ENCODE data around the gene OR52D1. TPM values are rescaled to one million over a fixed set of nuclear protein-coding genes. Genes with fewer than 3 reads are reported as not detected.

OR52D1 gene
- total and polyA plus RNA-seq, 3 donors from 2014 or later, result not detected

DNA sequence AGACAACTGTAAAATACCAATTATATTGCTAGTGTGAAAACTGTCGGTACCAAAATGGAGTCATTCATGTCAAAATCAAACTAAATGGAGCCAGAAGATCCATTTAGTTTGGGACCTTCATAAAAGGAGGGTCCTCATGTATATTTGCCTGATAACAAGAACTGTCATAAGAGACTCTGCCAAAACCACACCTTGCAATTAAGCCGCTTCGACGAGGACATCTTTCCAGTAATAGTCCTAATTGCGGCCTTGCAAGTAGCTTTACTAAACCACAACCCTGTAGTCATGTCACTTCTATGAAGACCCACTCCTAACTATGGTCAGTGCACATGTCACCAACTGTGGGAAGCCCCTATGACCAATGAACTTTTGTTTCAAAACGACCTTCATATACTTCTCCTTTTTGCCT, 11.9 kb downstream of the OR52D1 start:
- H3K27ac ChIP-seq, result no peak overlapping the region
- TF ChIP-seq, protein P1, sequence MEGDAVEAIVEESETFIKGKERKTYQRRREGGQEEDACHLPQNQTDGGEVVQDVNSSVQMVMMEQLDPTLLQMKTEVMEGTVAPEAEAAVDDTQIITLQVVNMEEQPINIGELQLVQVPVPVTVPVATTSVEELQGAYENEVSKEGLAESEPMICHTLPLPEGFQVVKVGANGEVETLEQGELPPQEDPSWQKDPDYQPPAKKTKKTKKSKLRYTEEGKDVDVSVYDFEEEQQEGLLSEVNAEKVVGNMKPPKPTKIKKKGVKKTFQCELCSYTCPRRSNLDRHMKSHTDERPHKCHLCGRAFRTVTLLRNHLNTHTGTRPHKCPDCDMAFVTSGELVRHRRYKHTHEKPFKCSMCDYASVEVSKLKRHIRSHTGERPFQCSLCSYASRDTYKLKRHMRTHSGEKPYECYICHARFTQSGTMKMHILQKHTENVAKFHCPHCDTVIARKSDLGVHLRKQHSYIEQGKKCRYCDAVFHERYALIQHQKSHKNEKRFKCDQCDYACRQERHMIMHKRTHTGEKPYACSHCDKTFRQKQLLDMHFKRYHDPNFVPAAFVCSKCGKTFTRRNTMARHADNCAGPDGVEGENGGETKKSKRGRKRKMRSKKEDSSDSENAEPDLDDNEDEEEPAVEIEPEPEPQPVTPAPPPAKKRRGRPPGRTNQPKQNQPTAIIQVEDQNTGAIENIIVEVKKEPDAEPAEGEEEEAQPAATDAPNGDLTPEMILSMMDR (IDR thresholded peaks at IDR 0.05), result no peak
- no peak for TF ChIP-seq POLR2A (IDR thresholded peaks at IDR 0.05)
- no peaks in the 10 kb centered on the region for H3K4me1 ChIP-seq
- no peaks in the 10 kb centered on the region for H3K27me3 ChIP-seq
- no peaks in the 10 kb centered on the region for H3K36me3 ChIP-seq (ENCODE audit: low read depth, missing control alignments)
- intact Hi-C loops (cut with DNase I; ENCODE audit: low total_unique reads), result no loop called here
- no peak for DNase-seq
- no peaks in the 10 kb centered on the region for H3K9me3 ChIP-seq
- WGBS, 2 donors, result 78 to 82% methylated on average over 5 to 6 of the region's 6 CpGs
- no peak overlapping the region for H3K4me3 ChIP-seq

DNA sequence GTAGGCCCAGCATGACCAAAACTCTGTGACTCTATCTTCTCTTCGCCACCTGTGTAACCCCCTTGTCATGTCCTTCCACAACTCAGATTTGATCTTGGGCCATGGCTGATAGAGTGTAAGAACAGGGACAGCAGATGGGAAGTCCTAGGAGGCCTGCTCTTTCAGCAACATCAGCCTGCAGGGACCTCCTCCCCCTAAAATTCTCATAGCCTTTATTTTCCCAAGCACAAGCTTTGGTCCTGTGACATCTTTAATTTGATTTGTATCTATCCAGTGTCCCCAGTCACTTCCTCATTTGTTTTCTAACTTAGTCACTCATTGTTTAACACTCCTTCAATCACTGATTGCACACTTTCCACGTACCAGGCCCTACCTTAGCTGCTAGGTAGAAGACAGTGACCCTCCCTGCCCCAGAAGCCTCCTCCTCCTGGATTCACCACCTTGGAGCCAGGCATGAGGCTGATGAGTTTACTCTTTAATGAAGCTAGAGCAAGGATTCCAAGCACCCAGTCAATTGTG, 16.0 kb downstream of the OR52D1 start:
- no peaks in the 10 kb centered on the region for H3K36me3 ChIP-seq (ENCODE audit: low read depth, missing control alignments)
- no peak overlapping the region for H3K27ac ChIP-seq
- intact Hi-C loops (cut with DNase I; ENCODE audit: low total_unique reads), result no loop called here
- H3K4me3 ChIP-seq, result no peak overlapping the region
- DNase-seq, result no peak
- H3K9me3 ChIP-seq, result no peaks in the 10 kb centered on the region
- H3K27me3 ChIP-seq, result no peaks in the 10 kb centered on the region
- WGBS, 2 donors, result 92 to 94% methylated on average over 2 of the region's 2 CpGs
- H3K4me1 ChIP-seq, result no peaks in the 10 kb centered on the region
- TF ChIP-seq POLR2A (IDR thresholded peaks at IDR 0.05), result no peak
- TF ChIP-seq, protein P1 (IDR thresholded peaks at IDR 0.05), result no peak

DNA sequence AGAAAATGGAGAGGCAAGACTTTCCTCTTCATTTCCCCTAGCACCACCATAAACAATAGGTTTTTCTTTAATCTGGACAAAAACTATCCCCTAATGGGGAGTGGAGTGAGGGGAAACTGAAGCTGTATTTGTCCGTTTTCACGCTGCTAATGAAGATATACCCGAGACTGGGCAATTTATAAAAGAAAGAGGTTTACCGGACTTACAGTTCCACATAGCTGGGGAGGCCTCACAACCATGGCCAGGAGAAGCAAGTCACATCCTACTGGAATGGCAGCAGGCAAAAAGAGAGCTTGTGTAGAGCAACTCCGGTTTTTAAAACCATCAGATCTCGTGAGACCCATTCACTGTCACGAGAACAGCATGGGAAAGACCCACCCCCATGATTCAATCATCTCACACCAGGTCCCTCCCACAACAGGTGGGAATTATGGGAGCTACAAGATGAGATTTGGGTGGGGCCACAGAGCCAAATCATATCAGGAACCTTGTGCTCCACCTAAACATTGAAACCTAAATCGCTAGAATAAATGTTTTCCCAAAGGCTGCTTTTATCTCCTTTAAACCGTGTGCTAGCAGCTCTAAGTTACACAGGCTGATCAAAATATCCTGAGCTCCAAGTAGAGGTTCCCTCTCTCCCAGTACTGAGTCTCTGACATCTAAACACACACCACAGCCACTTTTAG, 17.0 kb downstream of the OR52D1 start:
- no peaks in the 10 kb centered on the region for H3K9me3 ChIP-seq
- H3K36me3 ChIP-seq (ENCODE audit: low read depth, missing control alignments), result no peaks in the 10 kb centered on the region
- no peak overlapping the region for H3K4me3 ChIP-seq
- H3K4me1 ChIP-seq, result no peaks in the 10 kb centered on the region
- H3K27me3 ChIP-seq, result no peaks in the 10 kb centered on the region
- H3K27ac ChIP-seq, result no peak overlapping the region
- no peak for DNase-seq
- WGBS, 2 donors, result 64 to 87% methylated on average over 9 of the region's 9 CpGs
- intact Hi-C loops (cut with DNase I; ENCODE audit: low total_unique reads), result no loop called here
- TF ChIP-seq, protein P1 (IDR thresholded peaks at IDR 0.05), result no peak
- no peak for TF ChIP-seq POLR2A (IDR thresholded peaks at IDR 0.05)

DNA sequence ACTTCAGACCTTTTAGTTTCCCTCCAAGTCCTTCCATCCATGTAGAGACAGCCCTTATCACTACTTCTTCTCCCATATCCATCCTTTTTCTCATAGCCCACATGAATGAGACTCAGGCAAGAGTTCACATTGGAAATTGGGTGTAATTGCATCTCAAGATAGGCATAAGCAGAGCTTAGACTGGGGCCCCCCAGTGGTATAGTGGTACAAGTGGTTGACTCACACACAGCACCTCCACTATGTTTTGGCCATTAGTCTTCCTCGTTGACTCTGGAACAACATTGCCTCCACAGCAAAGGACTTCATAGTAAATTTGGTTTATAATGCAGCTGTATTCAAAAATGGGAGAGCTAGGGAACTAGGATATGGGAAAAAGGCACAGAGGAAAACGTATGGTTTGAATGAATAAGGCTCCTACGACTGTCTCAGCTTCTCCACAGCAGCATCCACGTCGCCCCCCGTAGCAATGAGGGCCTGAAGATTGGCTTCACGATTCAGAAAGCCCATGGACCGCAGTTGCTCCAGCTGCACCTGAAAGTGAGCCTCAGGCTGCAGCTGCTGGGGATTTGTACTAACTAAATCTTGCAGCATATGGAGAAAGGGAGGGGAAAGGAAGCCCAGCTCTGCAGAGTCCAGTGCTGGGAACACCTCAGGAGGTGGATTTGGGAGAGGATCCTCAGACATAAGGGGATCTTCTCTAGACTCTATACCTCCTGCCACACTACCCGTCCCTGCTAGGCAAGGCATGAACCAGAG, 18.9 kb downstream of the OR52D1 start:
- TF ChIP-seq, protein P1 (IDR thresholded peaks at IDR 0.05), result no peak
- no peak for TF ChIP-seq POLR2A (IDR thresholded peaks at IDR 0.05)
- WGBS, 2 donors, result 79 to 82% methylated on average over 9 of the region's 9 CpGs
- intact Hi-C loops (cut with DNase I; ENCODE audit: low total_unique reads), result no loop called here

More for the DNA sequence above, 18.9 kb downstream of the OR52D1 start:
- Histone ChIP-seq H3K4me1 (no peaks in the 10 kb centered on the region), H3K27ac (no peak overlapping the region), H3K27me3 (no peaks in the 10 kb centered on the region), H3K4me3 (no peak overlapping the region), H3K9me3 (no peaks in the 10 kb centered on the region), H3K36me3 (ENCODE audit: low read depth, missing control alignments) (no peaks in the 10 kb centered on the region)
- DNase-seq, result no peak

Measured in testis (tissue), 3 donors.